Measurements from ENCODE around the gene RAB11FIP4.

Gene RAB11FIP4

GRCh38 chr17:31566247-31566991, 174.9 kb downstream of the RAB11FIP4 start:
- Histone ChIP-seq H3K9ac (ENCODE audit: low read length in 2 of 2) (no peak overlapping the region), H3K4me3 (ENCODE audit: low read length in 2 of 2) (peak overlapping the region; percentile 23 to 35), H3K9me3 (ENCODE audit: control insufficient read depth in 2 of 2, low read length in 2 of 2) (no peaks in the 10 kb centered on the region), H3K27me3 (ENCODE audit: control insufficient read depth in 1 of 2, insufficient read depth in 2 of 2, low read length in 2 of 2) (no peaks in the 10 kb centered on the region), H3K36me3 (ENCODE audit: control insufficient read depth in 2 of 2, insufficient read depth in 2 of 2, low read length in 2 of 2) (peaks cover 0 to 3% of the 10 kb centered on the region in 2 donors), H3K27ac (ENCODE audit: low read length) (peak overlapping the region; percentile 41), H3K4me1 (ENCODE audit: control insufficient read depth, insufficient read depth, low read length) (peaks cover 79% of the 10 kb centered on the region)

- peaks cover 0 to 3% of the 10 kb centered on the region in 2 donors for H3K36me3 ChIP-seq (ENCODE audit: control insufficient read depth in 2 of 2, insufficient read depth in 2 of 2, low read length in 2 of 2)
- H3K27me3 ChIP-seq (ENCODE audit: control insufficient read depth in 1 of 2, insufficient read depth in 2 of 2, low read length in 2 of 2) = no peaks in the 10 kb centered on the region
- peak overlapping the region; percentile 41 for H3K27ac ChIP-seq (ENCODE audit: low read length)
- no peak overlapping the region for H3K9ac ChIP-seq (ENCODE audit: low read length in 2 of 2)
- H3K9me3 ChIP-seq (ENCODE audit: control insufficient read depth in 2 of 2, low read length in 2 of 2) = no peaks in the 10 kb centered on the region
- peak overlapping the region in 1 of 2 donors; percentile 35 for H3K4me3 ChIP-seq (ENCODE audit: low read length in 2 of 2)
- H3K4me1 ChIP-seq (ENCODE audit: control insufficient read depth, insufficient read depth, low read length) = peaks cover 79% of the 10 kb centered on the region
Measured at GRCh38 chr17:31566992-31567373, 175.5 kb downstream of the RAB11FIP4 start.

GRCh38 chr17:31568121-31568520, 176.6 kb downstream of the RAB11FIP4 start:
- H3K9ac ChIP-seq (ENCODE audit: low read length in 2 of 2) = peak overlapping the region in 1 of 2 donors; percentile 14
- H3K4me1 ChIP-seq (ENCODE audit: control insufficient read depth, insufficient read depth, low read length) = peaks cover 84% of the 10 kb centered on the region
- H3K27ac ChIP-seq (ENCODE audit: low read length) = peak overlapping the region; percentile 49

GRCh38 chr17:31568539-31568938, 177.1 kb downstream of the RAB11FIP4 start:
- H3K36me3 ChIP-seq (ENCODE audit: control insufficient read depth in 2 of 2, insufficient read depth in 2 of 2, low read length in 2 of 2) = no peaks in the 10 kb centered on the region
- no peaks in the 10 kb centered on the region for H3K27me3 ChIP-seq (ENCODE audit: control insufficient read depth in 1 of 2, insufficient read depth in 2 of 2, low read length in 2 of 2)
- peak overlapping the region; percentile 49 for H3K27ac ChIP-seq (ENCODE audit: low read length)
- no peak overlapping the region for H3K9ac ChIP-seq (ENCODE audit: low read length in 2 of 2)
- H3K4me1 ChIP-seq (ENCODE audit: control insufficient read depth, insufficient read depth, low read length) = peaks cover 85% of the 10 kb centered on the region
- no peaks in the 10 kb centered on the region for H3K9me3 ChIP-seq (ENCODE audit: control insufficient read depth in 2 of 2, low read length in 2 of 2)
- no peak overlapping the region for H3K4me3 ChIP-seq (ENCODE audit: low read length in 2 of 2)

More at GRCh38 chr17:31568121-31568520, 176.6 kb downstream of the RAB11FIP4 start:
- Histone ChIP-seq H3K4me3 (ENCODE audit: low read length in 2 of 2) (peak overlapping the region; percentile 6 to 15), H3K9me3 (ENCODE audit: control insufficient read depth in 2 of 2, low read length in 2 of 2) (no peaks in the 10 kb centered on the region), H3K27me3 (ENCODE audit: control insufficient read depth in 1 of 2, insufficient read depth in 2 of 2, low read length in 2 of 2) (no peaks in the 10 kb centered on the region), H3K36me3 (ENCODE audit: control insufficient read depth in 2 of 2, insufficient read depth in 2 of 2, low read length in 2 of 2) (no peaks in the 10 kb centered on the region)

- H3K4me3 ChIP-seq (ENCODE audit: low read length in 2 of 2) = peak overlapping the region in 1 of 2 donors; percentile 22
- H3K36me3 ChIP-seq (ENCODE audit: control insufficient read depth in 2 of 2, insufficient read depth in 2 of 2, low read length in 2 of 2) = no peaks in the 10 kb centered on the region
- peak overlapping the region in 1 of 2 donors; percentile 39 for H3K9ac ChIP-seq (ENCODE audit: low read length in 2 of 2)
- H3K27me3 ChIP-seq (ENCODE audit: control insufficient read depth in 1 of 2, insufficient read depth in 2 of 2, low read length in 2 of 2) = no peaks in the 10 kb centered on the region
- H3K27ac ChIP-seq (ENCODE audit: low read length) = peak overlapping the region; percentile 80
- no peaks in the 10 kb centered on the region for H3K9me3 ChIP-seq (ENCODE audit: control insufficient read depth in 2 of 2, low read length in 2 of 2)
- peaks cover 69% of the 10 kb centered on the region for H3K4me1 ChIP-seq (ENCODE audit: control insufficient read depth, insufficient read depth, low read length)
Measured at GRCh38 chr17:31570231-31570630, 178.8 kb downstream of the RAB11FIP4 start.

GRCh38 chr17:31570951-31571892, 179.7 kb downstream of the RAB11FIP4 start:
- H3K36me3 ChIP-seq (ENCODE audit: control insufficient read depth in 2 of 2, insufficient read depth in 2 of 2, low read length in 2 of 2) = peaks cover 0 to under 1% of the 10 kb centered on the region in 2 donors
- no peaks in the 10 kb centered on the region for H3K27me3 ChIP-seq (ENCODE audit: control insufficient read depth in 1 of 2, insufficient read depth in 2 of 2, low read length in 2 of 2)
- peaks cover 59% of the 10 kb centered on the region for H3K4me1 ChIP-seq (ENCODE audit: control insufficient read depth, insufficient read depth, low read length)
- peak overlapping the region in 1 of 2 donors; percentile 47 for H3K4me3 ChIP-seq (ENCODE audit: low read length in 2 of 2)
- peak overlapping the region; percentile 80 for H3K27ac ChIP-seq (ENCODE audit: low read length)
- peak overlapping the region; percentile 21 to 39 for H3K9ac ChIP-seq (ENCODE audit: low read length in 2 of 2)
- no peaks in the 10 kb centered on the region for H3K9me3 ChIP-seq (ENCODE audit: control insufficient read depth in 2 of 2, low read length in 2 of 2)

- Histone ChIP-seq H3K4me1 (ENCODE audit: control insufficient read depth, insufficient read depth, low read length) (peaks cover 48% of the 10 kb centered on the region), H3K36me3 (ENCODE audit: control insufficient read depth in 2 of 2, insufficient read depth in 2 of 2, low read length in 2 of 2) (peaks cover 0 to 4% of the 10 kb centered on the region in 2 donors), H3K4me3 (ENCODE audit: low read length in 2 of 2) (no peak overlapping the region), H3K9ac (ENCODE audit: low read length in 2 of 2) (no peak overlapping the region), H3K27me3 (ENCODE audit: control insufficient read depth in 1 of 2, insufficient read depth in 2 of 2, low read length in 2 of 2) (no peaks in the 10 kb centered on the region), H3K27ac (ENCODE audit: low read length) (peak overlapping the region; percentile 80), H3K9me3 (ENCODE audit: control insufficient read depth in 2 of 2, low read length in 2 of 2) (no peaks in the 10 kb centered on the region)
Measured at GRCh38 chr17:31572341-31572740, 180.9 kb downstream of the RAB11FIP4 start.

- H3K36me3 ChIP-seq (ENCODE audit: control insufficient read depth in 2 of 2, insufficient read depth in 2 of 2, low read length in 2 of 2) = peaks cover 0 to 8% of the 10 kb centered on the region in 2 donors
- no peak overlapping the region for H3K4me3 ChIP-seq (ENCODE audit: low read length in 2 of 2)
- H3K27ac ChIP-seq (ENCODE audit: low read length) = peak overlapping the region; percentile 80
- no peak overlapping the region for H3K9ac ChIP-seq (ENCODE audit: low read length in 2 of 2)
- H3K4me1 ChIP-seq (ENCODE audit: control insufficient read depth, insufficient read depth, low read length) = peaks cover 43% of the 10 kb centered on the region
- no peaks in the 10 kb centered on the region for H3K9me3 ChIP-seq (ENCODE audit: control insufficient read depth in 2 of 2, low read length in 2 of 2)
- H3K27me3 ChIP-seq (ENCODE audit: control insufficient read depth in 1 of 2, insufficient read depth in 2 of 2, low read length in 2 of 2) = no peaks in the 10 kb centered on the region
Measured at GRCh38 chr17:31573047-31573446, 181.6 kb downstream of the RAB11FIP4 start.

GRCh38 chr17:31573861-31574260, 182.4 kb downstream of the RAB11FIP4 start:
- Histone ChIP-seq H3K27ac (ENCODE audit: low read length) (peak overlapping the region; percentile 46), H3K4me3 (ENCODE audit: low read length in 2 of 2) (no peak overlapping the region), H3K4me1 (ENCODE audit: control insufficient read depth, insufficient read depth, low read length) (peaks cover 39% of the 10 kb centered on the region), H3K9ac (ENCODE audit: low read length in 2 of 2) (no peak overlapping the region), H3K9me3 (ENCODE audit: control insufficient read depth in 2 of 2, low read length in 2 of 2) (no peaks in the 10 kb centered on the region), H3K27me3 (ENCODE audit: control insufficient read depth in 1 of 2, insufficient read depth in 2 of 2, low read length in 2 of 2) (no peaks in the 10 kb centered on the region), H3K36me3 (ENCODE audit: control insufficient read depth in 2 of 2, insufficient read depth in 2 of 2, low read length in 2 of 2) (peaks cover 0 to 8% of the 10 kb centered on the region in 2 donors)

- Histone ChIP-seq H3K27ac (ENCODE audit: low read length) (peak overlapping the region; percentile 46), H3K4me3 (ENCODE audit: low read length in 2 of 2) (no peak overlapping the region), H3K9ac (ENCODE audit: low read length in 2 of 2) (no peak overlapping the region), H3K36me3 (ENCODE audit: control insufficient read depth in 2 of 2, insufficient read depth in 2 of 2, low read length in 2 of 2) (peaks cover 0 to 8% of the 10 kb centered on the region in 2 donors), H3K9me3 (ENCODE audit: control insufficient read depth in 2 of 2, low read length in 2 of 2) (no peaks in the 10 kb centered on the region), H3K4me1 (ENCODE audit: control insufficient read depth, insufficient read depth, low read length) (peaks cover 42% of the 10 kb centered on the region), H3K27me3 (ENCODE audit: control insufficient read depth in 1 of 2, insufficient read depth in 2 of 2, low read length in 2 of 2) (no peaks in the 10 kb centered on the region)
Measured at GRCh38 chr17:31574458-31574857, 183.0 kb downstream of the RAB11FIP4 start.
